Adrenal gland (tissue), 12 donors: ENCODE measurements around the gene LRRC26. TPM values are rescaled to one million over a fixed set of nuclear protein-coding genes. Genes with fewer than 3 reads are reported as not detected.

Experiments used
- DNase-seq, 7 donors: peaks; one replicate each; pipeline ENCODE4 v3.0.0-alpha.2; 2019 to 2020
- H3K27ac ChIP-seq, 5 donors: fragments of 200-600 bp; sonication (generic) in 4 of 5; 1 replicate in 3 of 5; 2 replicates in 2 of 5; pipeline versions ENCODE4 v1.5.1 to v1.8.0; 2016 to 2020; ENCODE audit warnings: mild to moderate bottlenecking in 1 of 5
- H3K27me3 ChIP-seq: fragments of 200-600 bp; 2 replicates; pipeline ENCODE4 v1.8.0; 2021
- H3K36me3 ChIP-seq, 2 donors: fragments of 200-600 bp; replicated peaks in 1 of 2; 1 replicate in 1 of 2; 2 replicates in 1 of 2; pipeline versions ENCODE4 v1.5.1 to v1.8.0; 2018 to 2022
- H3K4me1 ChIP-seq, 2 donors: fragments of 200-600 bp; replicated peaks in 1 of 2; 1 replicate in 1 of 2; 2 replicates in 1 of 2; pipeline versions ENCODE4 v1.5.1 to v1.8.0; 2018 to 2021
- H3K4me3 ChIP-seq, 4 donors: fragments of 200-600 bp; sonication (generic) in 3 of 4; one replicate each; pipeline ENCODE4 v1.5.1; 2016 to 2018
- H3K9me3 ChIP-seq, 3 donors: fragments of 200-600 bp; sonication (generic) in 1 of 3; replicated peaks in 1 of 3; 1 replicate in 2 of 3; 2 replicates in 1 of 3; pipeline versions ENCODE4 v1.5.1 to v1.8.0; 2016 to 2021
- POLR2A ChIP-seq, 2 donors: fragments of 450-650 bp; IDR thresholded peaks; one replicate each; pipeline ENCODE4 v1.6.1; 2017; ENCODE audit warnings: antibody characterized with exemption in 2 of 2, mild to moderate bottlenecking in 2 of 2, moderate library complexity in 1 of 2
- WGBS, 4 donors: extraction: QIAGEN DNeasy Blood & Tissue Kit in 2 of 4; methylation state at CpG; one replicate each; pipeline versions ENCODE4 v1.1.5 to v1.1.7; 2013 to 2017; 5-methylcytosine and 5-hydroxymethylcytosine counted together
- intact Hi-C, 2 donors: fragments of 100-400 bp; cut with DNase I; formaldehyde crosslinking; loops; one replicate each; pipeline versions ENCODE4 v1.14.1 to v1.15.0; 2022 to 2023
- polyA plus RNA-seq, 3 donors: library from polyadenylated mRNA; stranded (reverse); fragments of 200-250 nt in 2 of 3; fragments of 350-450 nt in 1 of 3; fragmentation: Illumina TruSeq in 1 of 3; extraction: RNeasy Lipid Tissue Mini Kit (QIAGEN cat#74804) in 1 of 3; gene quantifications; one replicate each; pipeline ENCODE4 v1.2.3, GENCODE V29; 2013 to 2014
- total RNA-seq, 9 donors: library from RNA; depleted of rRNA in 4 of 9; stranded (reverse); fragments of >200 nt in 4 of 9; fragments of 120-200 nt in 1 of 9; fragmentation: NEBNext Ultra II Directional in 1 of 9; extraction: Animal tissue kit (Norgen Biotek cat#: 25700) in 1 of 9; gene quantifications; one replicate each; pipeline versions ENCODE4 v1.1.0 to v1.2.4, GENCODE V29; 2013 to 2023
- TF ChIP-seq, protein P1 (sequence below), 6 experiments: fragments of 450-650 bp in 4 of 6; fragments of 200-600 bp in 2 of 6; sonication (generic) in 1 of 6; IDR thresholded peaks; 1 replicate in 5 of 6; 2 replicates in 1 of 6; pipeline versions ENCODE4 v1.5.1 to v1.8.0; 2016 to 2021; ENCODE audit warnings: antibody characterized with exemption in 6 of 6, mild to moderate bottlenecking in 2 of 6, moderate library complexity in 1 of 6
- donor health status: healthy with polysubstance abuse.
- donor health status: Bipolar disorder and iron deficiency.
- donor health status: DM: yes; HTN: yes; CAD: no.
- donor health status: DM: no; HTN: no; CAD: no.
- donor health status: DM: no; HTN: no; CAD: no.
- donor health status: DM: yes; HTN: yes; CAD: no.

LRRC26 gene
- total and polyA plus RNA-seq, 12 donors = not detected

DNA sequence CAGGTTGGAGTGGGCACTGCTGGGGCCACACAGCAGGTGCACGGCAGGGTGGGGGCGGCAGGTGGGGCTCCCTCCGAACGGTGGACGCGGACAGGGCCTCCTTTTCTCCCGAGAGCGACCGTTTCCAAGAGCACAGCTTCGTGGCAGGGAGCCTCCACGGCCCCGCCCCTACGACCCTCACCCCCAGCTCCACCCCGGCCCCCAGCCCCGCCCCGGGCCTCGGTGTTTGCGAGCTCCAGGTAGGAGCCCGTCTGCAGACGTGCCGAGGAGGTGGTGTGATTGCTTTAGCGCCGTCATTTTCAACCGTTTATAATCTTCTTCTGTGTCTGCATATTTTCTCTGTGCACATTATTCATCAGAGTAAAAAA is 22.1 kb downstream of the LRRC26 start:
- no peaks in the 10 kb centered on the region for H3K36me3 ChIP-seq
- H3K9me3 ChIP-seq = no peaks in the 10 kb centered on the region
- no peak overlapping the region for H3K27ac ChIP-seq
- WGBS, 4 donors = 28 to 44% (median 34%) methylated on average over 9 to 23 of the region's 24 CpGs
- no peak overlapping the region for H3K4me3 ChIP-seq
- peaks cover 20% of the 10 kb centered on the region for H3K27me3 ChIP-seq
- no peaks in the 10 kb centered on the region for H3K4me1 ChIP-seq
- intact Hi-C loops = no loop called here
- TF ChIP-seq, protein P1, sequence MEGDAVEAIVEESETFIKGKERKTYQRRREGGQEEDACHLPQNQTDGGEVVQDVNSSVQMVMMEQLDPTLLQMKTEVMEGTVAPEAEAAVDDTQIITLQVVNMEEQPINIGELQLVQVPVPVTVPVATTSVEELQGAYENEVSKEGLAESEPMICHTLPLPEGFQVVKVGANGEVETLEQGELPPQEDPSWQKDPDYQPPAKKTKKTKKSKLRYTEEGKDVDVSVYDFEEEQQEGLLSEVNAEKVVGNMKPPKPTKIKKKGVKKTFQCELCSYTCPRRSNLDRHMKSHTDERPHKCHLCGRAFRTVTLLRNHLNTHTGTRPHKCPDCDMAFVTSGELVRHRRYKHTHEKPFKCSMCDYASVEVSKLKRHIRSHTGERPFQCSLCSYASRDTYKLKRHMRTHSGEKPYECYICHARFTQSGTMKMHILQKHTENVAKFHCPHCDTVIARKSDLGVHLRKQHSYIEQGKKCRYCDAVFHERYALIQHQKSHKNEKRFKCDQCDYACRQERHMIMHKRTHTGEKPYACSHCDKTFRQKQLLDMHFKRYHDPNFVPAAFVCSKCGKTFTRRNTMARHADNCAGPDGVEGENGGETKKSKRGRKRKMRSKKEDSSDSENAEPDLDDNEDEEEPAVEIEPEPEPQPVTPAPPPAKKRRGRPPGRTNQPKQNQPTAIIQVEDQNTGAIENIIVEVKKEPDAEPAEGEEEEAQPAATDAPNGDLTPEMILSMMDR (IDR thresholded peaks at IDR 0.05) = no peak
- no peak for TF ChIP-seq POLR2A (IDR thresholded peaks at IDR 0.05)
- no peak for DNase-seq

DNA sequence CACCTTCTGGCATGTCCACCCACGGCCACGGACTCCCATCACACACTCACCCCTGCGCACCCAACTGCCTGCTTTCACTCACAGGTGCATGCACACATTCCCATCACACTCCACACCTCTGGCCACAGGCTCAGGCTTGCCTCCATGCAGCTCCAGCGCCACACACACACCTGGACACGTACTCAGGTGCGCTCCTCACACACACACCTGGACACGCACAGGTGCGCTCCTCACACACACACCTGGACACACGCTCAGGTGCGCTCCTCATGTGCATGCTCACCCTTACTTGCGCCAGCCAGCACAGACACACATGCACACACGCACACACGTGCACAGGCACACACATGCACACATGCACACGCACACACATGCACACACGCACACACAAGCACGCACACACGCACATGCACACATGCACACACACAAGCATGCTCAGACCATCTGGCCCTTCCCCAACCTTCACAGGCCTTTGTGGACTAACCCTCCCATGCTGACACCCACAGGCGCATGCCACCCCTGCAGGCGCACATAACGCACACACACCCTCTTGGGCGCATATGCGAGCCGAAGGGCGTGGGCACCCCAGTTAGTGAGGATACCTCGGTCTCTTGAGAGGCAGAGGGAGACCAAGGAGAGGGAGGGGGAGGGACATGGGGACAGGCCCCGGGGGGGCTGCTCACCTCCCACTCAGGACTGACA is 22.6 kb downstream of the LRRC26 start:
- no peaks in the 10 kb centered on the region for H3K9me3 ChIP-seq
- WGBS, 4 donors = 78 to 89% (median 81%) methylated on average over 17 to 26 of the region's 26 CpGs
- H3K4me1 ChIP-seq = no peaks in the 10 kb centered on the region
- H3K27ac ChIP-seq = no peak overlapping the region
- DNase-seq = no peak
- no peak overlapping the region for H3K4me3 ChIP-seq
- peaks cover 25% of the 10 kb centered on the region for H3K27me3 ChIP-seq
- intact Hi-C loops = no loop called here
- TF ChIP-seq, protein P1 (IDR thresholded peaks at IDR 0.05) = no peak
- no peak for TF ChIP-seq POLR2A (IDR thresholded peaks at IDR 0.05)
- no peaks in the 10 kb centered on the region for H3K36me3 ChIP-seq

DNA sequence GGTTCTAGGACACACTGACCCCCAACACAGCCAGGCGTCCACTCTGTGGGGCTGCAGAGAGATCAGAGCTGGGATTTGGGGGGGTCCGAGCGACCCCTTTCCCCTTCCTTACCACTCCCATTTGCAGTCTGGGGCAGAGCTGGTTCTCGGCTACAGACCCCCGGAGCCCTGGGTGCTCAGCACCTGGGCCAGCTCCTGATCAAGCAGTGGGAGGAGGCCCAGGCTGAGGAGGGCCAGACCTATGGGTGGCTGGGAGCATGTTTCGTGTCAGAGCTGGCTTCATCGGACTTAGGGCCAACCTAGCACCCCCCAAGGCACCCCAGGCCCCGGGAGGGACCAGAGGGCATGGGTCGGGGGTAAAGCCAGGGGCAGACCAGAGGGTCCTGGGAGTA is 23.3 kb downstream of the LRRC26 start:
- H3K27me3 ChIP-seq = peaks cover 33% of the 10 kb centered on the region
- no peaks in the 10 kb centered on the region for H3K4me1 ChIP-seq
- no peaks in the 10 kb centered on the region for H3K9me3 ChIP-seq
- no peak for DNase-seq
- WGBS, 4 donors = 50 to 59% (median 51%) methylated on average over 3 to 9 of the region's 9 CpGs
- no peak overlapping the region for H3K4me3 ChIP-seq
- no peaks in the 10 kb centered on the region for H3K36me3 ChIP-seq
- no peak for TF ChIP-seq POLR2A (IDR thresholded peaks at IDR 0.05)
- TF ChIP-seq, protein P1 (IDR thresholded peaks at IDR 0.05) = no peak
- H3K27ac ChIP-seq = no peak overlapping the region
- intact Hi-C loops = no loop called here

DNA sequence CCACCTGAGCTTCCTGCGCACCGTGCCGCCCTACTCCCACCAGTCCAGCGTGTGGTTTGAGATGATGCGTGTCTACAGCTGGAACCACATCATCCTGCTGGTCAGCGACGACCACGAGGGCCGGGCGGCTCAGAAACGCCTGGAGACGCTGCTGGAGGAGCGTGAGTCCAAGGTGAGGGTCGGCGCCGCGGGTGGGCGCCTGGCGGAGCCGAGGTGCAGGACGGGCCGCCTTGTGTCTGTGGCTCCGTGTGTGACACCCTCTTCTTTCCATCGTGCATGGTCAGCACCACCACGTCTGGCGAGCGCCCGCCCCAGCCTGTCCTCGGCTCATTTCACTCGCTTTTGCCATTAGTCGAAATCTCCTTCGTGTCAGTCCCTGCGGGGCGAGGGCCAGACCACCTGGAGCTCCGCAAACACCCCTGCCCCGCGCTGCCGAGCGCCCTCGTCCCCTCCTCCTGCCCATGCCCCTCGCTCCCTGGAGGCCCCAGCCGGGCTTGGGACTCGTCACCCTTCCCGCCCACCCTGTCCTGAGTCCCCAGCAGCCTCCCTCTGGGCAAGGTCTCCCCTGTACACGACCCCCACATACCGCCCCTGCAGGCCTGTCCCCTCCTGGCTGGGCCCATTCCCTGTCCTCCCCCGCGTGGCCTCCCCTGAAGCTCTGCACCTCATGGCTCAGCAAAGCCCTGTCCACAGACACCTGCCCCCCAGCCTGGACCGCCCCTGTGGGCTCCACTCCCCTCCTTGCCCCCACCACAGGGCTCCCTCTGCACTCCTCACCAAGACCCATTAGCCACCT is 23.9 kb downstream of the LRRC26 start:
- no peak for DNase-seq

More for the DNA sequence above, 23.9 kb downstream of the LRRC26 start:
- Histone ChIP-seq H3K9me3 (no peaks in the 10 kb centered on the region), H3K36me3 (no peaks in the 10 kb centered on the region), H3K4me3 (no peak overlapping the region), H3K27ac (no peak overlapping the region), H3K27me3 (peaks cover 39% of the 10 kb centered on the region), H3K4me1 (no peaks in the 10 kb centered on the region)
- intact Hi-C loops = no loop called here
- TF ChIP-seq POLR2A (IDR thresholded peaks at IDR 0.05) = no peak
- TF ChIP-seq, protein P1 (IDR thresholded peaks at IDR 0.05) = no peak
- 39 to 58% (median 47%) methylated on average over 22 to 49 of the region's 49 CpGs for WGBS, 4 donors
